WTC11 (cell line): ENCODE measurements around the gene RPTOR. TPM values are rescaled to one million over a fixed set of nuclear protein-coding genes. Genes with fewer than 3 reads are reported as not detected.

ENCODE experiments used
- ATAC-seq: fragments of 200-7000 bp; cut with Tn5 transposase; 2 replicates; pipeline ENCODE4 v1.10.0; 2021; ENCODE audit warnings: mild to moderate bottlenecking, moderate library complexity
- CTCF ChIA-PET: fragments of 300-600 bp; sonication (Branson Sonifier 250); formaldehyde crosslinking; loops from one replicate; lab custom pipeline; 2021; ENCODE audit warnings: antibody characterized with exemption; lab: Charles Lee
- POLR2A ChIA-PET: fragments of 350-600 bp; sonication (Branson Sonifier 250); formaldehyde crosslinking; loops from one replicate; lab custom pipeline; 2021; ENCODE audit warnings: antibody characterized with exemption; lab: Charles Lee
- DNase-seq: peaks from one replicate; pipeline ENCODE4 v3.0.0; 2021; ENCODE audit warnings: low spot score
- H3K27ac Mint-ChIP-seq: 2 replicates; pipeline ENCODE4 v1.8.0; 2021; ENCODE audit warnings: mixed read lengths
- H3K27me3 Mint-ChIP-seq: 2 replicates; pipeline ENCODE4 v1.8.0; 2021; ENCODE audit warnings: low read depth, mild to moderate bottlenecking, moderate library complexity, mixed read lengths
- H3K36me3 Mint-ChIP-seq: 2 replicates; pipeline ENCODE4 v1.8.0; 2021; ENCODE audit warnings: mixed read lengths
- H3K4me1 Mint-ChIP-seq: 2 replicates; pipeline ENCODE4 v1.8.0; 2022; ENCODE audit warnings: mixed read lengths
- H3K4me3 Mint-ChIP-seq: 2 replicates; pipeline ENCODE4 v1.8.0; 2021; ENCODE audit warnings: mild to moderate bottlenecking, moderate library complexity, mixed read lengths
- H3K9me3 Mint-ChIP-seq: 2 replicates; pipeline ENCODE4 v1.8.0; 2021; ENCODE audit warnings: mixed read lengths
- ARID4B ChIP-seq: sonication (generic); formaldehyde crosslinking; IDR thresholded peaks from 2 replicates; pipeline ENCODE4 v1.8.0; 2023; ENCODE audit warnings: missing genetic modification reagents, mild to moderate bottlenecking, borderline replicate concordance
- ATF2 ChIP-seq: sonication (generic); formaldehyde crosslinking; IDR thresholded peaks from 2 replicates; pipeline ENCODE4 v1.8.1; 2022; ENCODE audit warnings: low read depth, missing genetic modification reagents, borderline replicate concordance
- CREM ChIP-seq: sonication (generic); formaldehyde crosslinking; IDR thresholded peaks from 2 replicates; pipeline ENCODE4 v1.8.1; 2022; ENCODE audit warnings: mild to moderate bottlenecking, missing genetic modification reagents, moderate library complexity
- E2F5 ChIP-seq: sonication (generic); formaldehyde crosslinking; IDR thresholded peaks from 2 replicates; pipeline ENCODE4 v1.8.1; 2022; ENCODE audit warnings: mild to moderate bottlenecking, moderate library complexity, missing genetic modification reagents
- FOXK1 ChIP-seq: sonication (generic); formaldehyde crosslinking; IDR thresholded peaks from 2 replicates; pipeline ENCODE4 v1.8.0; 2022; ENCODE audit warnings: mild to moderate bottlenecking, moderate library complexity, missing genetic modification reagents
- GTF2I ChIP-seq: fragments of 250-450 bp; sonication (Bioruptor Pico); conservative IDR thresholded peaks from 2 replicates; pipeline ENCODE4 v1.4.0; 2021; ENCODE audit warnings: mild to moderate bottlenecking
- HMGXB4 ChIP-seq: sonication (generic); formaldehyde crosslinking; IDR thresholded peaks from 2 replicates; pipeline ENCODE4 v1.8.1; 2023; ENCODE audit warnings: mild to moderate bottlenecking, moderate library complexity, missing genetic modification reagents
- MLX ChIP-seq: sonication (generic); formaldehyde crosslinking; IDR thresholded peaks from 2 replicates; pipeline ENCODE4 v1.8.1; 2023; ENCODE audit warnings: mild to moderate bottlenecking, missing genetic modification reagents, moderate library complexity
- SMAD4 ChIP-seq: sonication (generic); formaldehyde crosslinking; IDR thresholded peaks from 2 replicates; pipeline ENCODE4 v1.8.0; 2022; ENCODE audit warnings: mild to moderate bottlenecking, missing genetic modification reagents
- TCF7 ChIP-seq: sonication (generic); formaldehyde crosslinking; IDR thresholded peaks from 2 replicates; pipeline ENCODE4 v1.8.0; 2022; ENCODE audit warnings: mild to moderate bottlenecking, low read depth, missing genetic modification reagents, moderate library complexity
- TEAD1 ChIP-seq: sonication (generic); formaldehyde crosslinking; IDR thresholded peaks from 2 replicates; pipeline ENCODE4 v1.8.0; 2022; ENCODE audit warnings: mild to moderate bottlenecking, missing genetic modification reagents
- TEAD4 ChIP-seq: sonication (generic); formaldehyde crosslinking; IDR thresholded peaks from 2 replicates; pipeline ENCODE4 v1.8.0; 2022; ENCODE audit warnings: mild to moderate bottlenecking, missing genetic modification reagents
- ZNF416 ChIP-seq: fragments of 250-450 bp; sonication (Bioruptor Pico); IDR thresholded peaks from 2 replicates; pipeline ENCODE4 v1.9.0; 2021; ENCODE audit warnings: mild to moderate bottlenecking, inconsistent platforms
- ZNF425 ChIP-seq: fragments of 250-450 bp; sonication (Bioruptor Pico); conservative IDR thresholded peaks from 2 replicates; pipeline ENCODE4 v1.9.0; 2021; ENCODE audit warnings: mild to moderate bottlenecking
- ZSCAN18 ChIP-seq: fragments of 250-450 bp; sonication (Bioruptor Pico); IDR thresholded peaks from 2 replicates; pipeline ENCODE4 v2.1.2; 2022; ENCODE audit warnings: mild to moderate bottlenecking, moderate library complexity
- total RNA-seq: library from RNA; stranded (reverse); gene quantifications from 3 replicates; pipeline ENCODE4 v1.2.3, GENCODE V29; 2021

RPTOR gene
- total RNA-seq, 1 experiment from 2014 or later, result 41.0 TPM

- Mint-ChIP-seq H3K36me3 (peaks cover 11% of the 10 kb centered on the region; the same call in 1 of the 2 replicates), H3K4me1 (no peaks in the 10 kb centered on the region), H3K27ac (0 out of 2 replicates have a peak overlapping the region, but pooled peaks have one; percentile 49), H3K27me3 (no peaks in the 10 kb centered on the region), H3K9me3 (no peaks in the 10 kb centered on the region), H3K4me3 (no peak overlapping the region)
- POLR2A ChIA-PET, result no interaction called here
- CTCF ChIA-PET, result interaction anchor here (0.6 to 1.5 kb wide), 2 partner anchors 11 kb away, joined by 3 to 4 read pairs; no protein-coding TSS in a partner anchor
- TF ChIP-seq ATF2 (CRISPR knock-in tag), result no peak
- no peak for TF ChIP-seq FOXK1 (CRISPR knock-in tag)
- no peak for TF ChIP-seq E2F5 (CRISPR knock-in tag)
- TF ChIP-seq ARID4B (CRISPR knock-in tag), result no peak
- no peak for TF ChIP-seq TEAD4 (CRISPR knock-in tag)
- TF ChIP-seq SMAD4 (CRISPR knock-in tag), result no peak
- TF ChIP-seq MLX, result no peak
- TF ChIP-seq CREM (CRISPR knock-in tag), result no peak
- TF ChIP-seq GTF2I (CRISPR knock-in tag), result no peak
- peak; percentile 8 for DNase-seq
- no peak for ATAC-seq
These were observed 343.9 kb downstream of the RPTOR start for GRCh38 chr17:80888276-80889160.

GRCh38 chr17:80889231-80890195, 344.9 kb downstream of the RPTOR start:
- H3K27ac Mint-ChIP-seq, result no peak overlapping the region
- no peaks in the 10 kb centered on the region for H3K27me3 Mint-ChIP-seq
- H3K36me3 Mint-ChIP-seq, result peaks cover 11% of the 10 kb centered on the region; the same call in 1 of the 2 replicates
- no peaks in the 10 kb centered on the region for H3K9me3 Mint-ChIP-seq
- no peak for ATAC-seq
- ChIA-PET CTCF (interaction anchor here (0.6 to 1.5 kb wide), 3 partner anchors 10 to 229 kb away, joined by 3 to 7 read pairs (median 4); no protein-coding TSS in a partner anchor), POLR2A (no interaction called here)
- no peak for DNase-seq
- no peak overlapping the region for H3K4me3 Mint-ChIP-seq
- no peaks in the 10 kb centered on the region for H3K4me1 Mint-ChIP-seq
- TF ChIP-seq ZNF425 (no peak), E2F5 (CRISPR knock-in tag) (no peak), ZSCAN18 (no peak), HMGXB4 (CRISPR knock-in tag) (no peak), TCF7 (CRISPR knock-in tag) (no peak), TEAD1 (CRISPR knock-in tag) (no peak), ZNF416 (CRISPR knock-in tag) (no peak)
